Esophagus squamous epithelium (tissue), 5 donors: ENCODE data around the gene KLK11. TPM values are rescaled to one million over a fixed set of nuclear protein-coding genes. Genes with fewer than 3 reads are reported as not detected.

Source experiments
- DNase-seq: peaks from one replicate; lab custom pipeline; 2025; lab: John Stamatoyannopoulos, UW
- H3K27ac ChIP-seq, 4 donors: fragments of 200-600 bp; sonication (generic); one replicate each; pipeline ENCODE4 v1.5.1; 2016 to 2019; ENCODE audit warnings: mild to moderate bottlenecking in 1 of 4
- H3K27me3 ChIP-seq, 4 donors: fragments of 200-600 bp; sonication (generic); 1 replicate in 3 of 4; 2 replicates in 1 of 4; pipeline versions ENCODE4 v1.5.1 to v1.6.0; 2017 to 2021; ENCODE audit warnings: antibody characterized with exemption in 1 of 4
- H3K36me3 ChIP-seq, 3 donors: fragments of 200-600 bp; sonication (generic); one replicate each; pipeline ENCODE4 v1.5.1; 2016 to 2019
- H3K4me1 ChIP-seq, 3 donors: fragments of 200-600 bp; sonication (generic); one replicate each; pipeline ENCODE4 v1.5.1; 2017 to 2019
- H3K4me3 ChIP-seq, 4 donors: fragments of 200-600 bp; sonication (generic); 1 replicate in 3 of 4; 2 replicates in 1 of 4; pipeline ENCODE4 v1.5.1; 2016 to 2019; ENCODE audit warnings: mild to moderate bottlenecking in 2 of 4, moderate library complexity in 1 of 4
- H3K9me3 ChIP-seq, 3 donors: fragments of 200-600 bp; sonication (generic); one replicate each; pipeline ENCODE4 v1.5.1; 2016 to 2019
- POLR2A ChIP-seq, 4 donors: fragments of 450-650 bp; IDR thresholded peaks; one replicate each; pipeline ENCODE4 v1.6.1; 2017; ENCODE audit warnings: antibody characterized with exemption in 4 of 4, mild to moderate bottlenecking in 4 of 4, moderate library complexity in 3 of 4
- WGBS, 2 donors: methylation state at CpG; one replicate each; pipeline ENCODE4 v1.1.5; 2018; 5-methylcytosine and 5-hydroxymethylcytosine counted together
- intact Hi-C: fragments of 100-400 bp; cut with DNase I; formaldehyde crosslinking; loops from one replicate; pipeline ENCODE4 v1.15.0; 2022
- total RNA-seq, 4 donors: library from RNA; depleted of rRNA; stranded (reverse); fragments of >200 nt; gene quantifications; one replicate each; pipeline ENCODE4 v1.1.0, GENCODE V29; 2016
- TF ChIP-seq, protein P1 (sequence below), 6 experiments: fragments of 450-650 bp in 4 of 6; fragments of 200-600 bp in 2 of 6; sonication (generic) in 2 of 6; IDR thresholded peaks; one replicate each; pipeline ENCODE4 v1.5.1; 2016 to 2019; ENCODE audit warnings: antibody characterized with exemption in 6 of 6, mild to moderate bottlenecking in 4 of 6, moderate library complexity in 4 of 6
- donor health status: DM: yes; HTN: yes; CAD: no.

The KLK11 gene
- total RNA-seq, 4 donors from 2014 or later: 171 to 460 (median 244) TPM

DNA sequence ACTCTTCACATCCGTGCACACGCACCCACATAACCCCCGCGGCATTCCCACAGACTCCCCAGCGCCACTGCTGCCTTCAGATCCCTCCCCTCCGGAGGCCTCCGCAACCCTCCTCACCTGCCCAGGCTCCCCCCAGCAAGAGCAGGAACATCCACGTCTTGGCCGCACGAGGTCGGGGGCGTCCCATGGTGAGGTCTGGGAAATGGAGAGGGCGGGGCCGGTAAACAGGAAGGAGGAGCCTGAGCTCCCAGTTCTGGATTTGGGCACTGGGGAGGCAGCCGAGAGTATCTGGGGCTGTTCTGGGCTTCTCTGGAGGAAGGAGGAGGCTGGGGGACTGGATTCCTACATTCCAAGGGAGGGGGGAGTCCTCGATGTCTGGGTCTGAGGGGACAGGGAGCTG, 25.4 kb downstream of the KLK11 start:
- H3K27ac ChIP-seq: peak overlapping the region in 3 of 4 donors; percentile 75 to 90 (median 82)
- intact Hi-C loops: no loop called here
- peaks cover 0 to 56% (median 0%) of the 10 kb centered on the region in 4 donors for H3K27me3 ChIP-seq
- WGBS, 2 donors: 29 to 55% methylated on average over 4 to 14 of the region's 16 CpGs
- H3K4me1 ChIP-seq: peaks cover 4 to 30% (median 13%) of the 10 kb centered on the region in 3 donors
- H3K4me3 ChIP-seq: peak overlapping the region; percentile 37 to 49 (median 40)
- H3K9me3 ChIP-seq: no peaks in the 10 kb centered on the region
- no peaks in the 10 kb centered on the region for H3K36me3 ChIP-seq
- no peak for DNase-seq
- TF ChIP-seq, protein P1, sequence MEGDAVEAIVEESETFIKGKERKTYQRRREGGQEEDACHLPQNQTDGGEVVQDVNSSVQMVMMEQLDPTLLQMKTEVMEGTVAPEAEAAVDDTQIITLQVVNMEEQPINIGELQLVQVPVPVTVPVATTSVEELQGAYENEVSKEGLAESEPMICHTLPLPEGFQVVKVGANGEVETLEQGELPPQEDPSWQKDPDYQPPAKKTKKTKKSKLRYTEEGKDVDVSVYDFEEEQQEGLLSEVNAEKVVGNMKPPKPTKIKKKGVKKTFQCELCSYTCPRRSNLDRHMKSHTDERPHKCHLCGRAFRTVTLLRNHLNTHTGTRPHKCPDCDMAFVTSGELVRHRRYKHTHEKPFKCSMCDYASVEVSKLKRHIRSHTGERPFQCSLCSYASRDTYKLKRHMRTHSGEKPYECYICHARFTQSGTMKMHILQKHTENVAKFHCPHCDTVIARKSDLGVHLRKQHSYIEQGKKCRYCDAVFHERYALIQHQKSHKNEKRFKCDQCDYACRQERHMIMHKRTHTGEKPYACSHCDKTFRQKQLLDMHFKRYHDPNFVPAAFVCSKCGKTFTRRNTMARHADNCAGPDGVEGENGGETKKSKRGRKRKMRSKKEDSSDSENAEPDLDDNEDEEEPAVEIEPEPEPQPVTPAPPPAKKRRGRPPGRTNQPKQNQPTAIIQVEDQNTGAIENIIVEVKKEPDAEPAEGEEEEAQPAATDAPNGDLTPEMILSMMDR (IDR thresholded peaks at IDR 0.05): no peak

DNA sequence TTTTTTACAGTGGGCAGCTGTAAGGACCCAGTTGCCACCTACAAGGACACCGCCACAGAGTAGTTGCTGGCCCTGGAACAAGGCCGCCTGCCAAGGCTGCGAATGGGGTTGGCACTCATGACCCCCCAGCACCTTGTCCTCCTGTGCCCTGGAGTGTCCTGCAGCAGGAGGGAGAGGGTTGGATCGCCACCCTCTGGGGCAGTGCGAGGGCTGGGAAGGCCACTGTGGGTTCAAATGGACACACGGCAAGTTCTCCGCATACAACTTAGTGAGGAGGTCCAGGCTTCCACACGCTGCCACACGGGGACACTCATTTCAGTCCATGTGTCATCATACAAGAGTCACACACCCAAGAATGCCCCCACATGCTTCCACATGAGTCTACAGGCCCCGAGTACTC, 26.0 kb downstream of the KLK11 start:
- H3K36me3 ChIP-seq: no peaks in the 10 kb centered on the region
- peaks cover 4 to 30% (median 13%) of the 10 kb centered on the region in 3 donors for H3K4me1 ChIP-seq
- H3K27ac ChIP-seq: peak overlapping the region in 3 of 4 donors; percentile 75 to 90 (median 82)
- no peaks in the 10 kb centered on the region for H3K9me3 ChIP-seq
- intact Hi-C loops: no loop called here
- TF ChIP-seq, protein P1 (IDR thresholded peaks at IDR 0.05): no peak
- DNase-seq: no peak
- peaks cover 0 to 56% (median 0%) of the 10 kb centered on the region in 4 donors for H3K27me3 ChIP-seq
- H3K4me3 ChIP-seq: peak overlapping the region; percentile 37 to 49 (median 40)
- 40 to 50% methylated on average over 1 of the region's 10 CpGs for WGBS, 2 donors

DNA sequence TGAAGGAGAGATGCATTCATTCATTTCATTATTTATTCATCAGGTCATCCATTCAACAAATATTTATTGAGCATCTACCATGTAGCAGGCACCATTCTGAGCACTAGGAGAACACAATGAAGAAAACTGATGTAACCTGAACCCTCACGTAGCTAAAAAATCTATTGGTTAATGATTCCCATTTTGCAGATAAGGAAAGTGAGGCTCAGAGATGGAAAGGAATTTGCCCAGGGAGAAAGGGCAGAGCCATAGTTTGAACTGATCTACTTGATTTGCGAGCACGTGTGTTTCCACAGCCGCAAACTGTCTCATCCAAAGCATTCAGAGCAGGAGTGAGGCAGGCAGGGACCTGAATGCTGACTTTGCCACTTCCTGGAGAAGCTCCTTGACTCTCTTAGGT, 27.7 kb downstream of the KLK11 start:
- no peak for DNase-seq
- H3K27ac ChIP-seq: no peak overlapping the region
- TF ChIP-seq, protein P1 (IDR thresholded peaks at IDR 0.05): no peak
- intact Hi-C loops: no loop called here
- H3K27me3 ChIP-seq: peaks cover 0 to 54% (median 0%) of the 10 kb centered on the region in 4 donors
- H3K4me3 ChIP-seq: no peak overlapping the region
- 39 to 51% methylated on average over 4 of the region's 4 CpGs for WGBS, 2 donors
- H3K9me3 ChIP-seq: no peaks in the 10 kb centered on the region
- peaks cover 4 to 30% (median 13%) of the 10 kb centered on the region in 3 donors for H3K4me1 ChIP-seq
- no peaks in the 10 kb centered on the region for H3K36me3 ChIP-seq

DNA sequence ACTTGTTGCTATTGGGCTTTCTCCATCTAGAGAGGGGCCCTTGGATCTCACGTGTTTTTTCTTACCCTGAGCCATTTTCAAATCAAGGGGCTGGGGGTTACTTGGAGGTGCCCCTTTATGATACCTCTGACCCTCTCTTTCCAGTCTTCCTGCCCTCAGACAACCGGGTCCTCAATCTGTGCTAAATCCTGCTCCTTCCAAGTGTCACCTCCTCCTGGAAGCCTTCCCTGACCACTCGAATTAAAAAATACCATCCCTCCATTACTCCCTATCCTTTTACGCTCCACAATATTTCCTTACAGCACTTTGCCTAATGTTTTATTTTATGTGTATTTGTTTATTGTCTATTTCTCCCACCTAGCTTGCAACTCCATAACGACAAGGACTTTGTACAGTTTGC, 28.4 kb downstream of the KLK11 start:
- no peak overlapping the region for H3K4me3 ChIP-seq
- peaks cover 0 to 48% (median 0%) of the 10 kb centered on the region in 4 donors for H3K27me3 ChIP-seq
- H3K4me1 ChIP-seq: peaks cover 4 to 30% (median 13%) of the 10 kb centered on the region in 3 donors
- H3K36me3 ChIP-seq: no peaks in the 10 kb centered on the region
- DNase-seq: no peak
- WGBS, 2 donors: 67 to 71% methylated on average over 5 of the region's 5 CpGs
- intact Hi-C loops: no loop called here
- TF ChIP-seq POLR2A (IDR thresholded peaks at IDR 0.05): no peak
- TF ChIP-seq, protein P1 (IDR thresholded peaks at IDR 0.05): no peak
- no peaks in the 10 kb centered on the region for H3K9me3 ChIP-seq
- no peak overlapping the region for H3K27ac ChIP-seq

DNA sequence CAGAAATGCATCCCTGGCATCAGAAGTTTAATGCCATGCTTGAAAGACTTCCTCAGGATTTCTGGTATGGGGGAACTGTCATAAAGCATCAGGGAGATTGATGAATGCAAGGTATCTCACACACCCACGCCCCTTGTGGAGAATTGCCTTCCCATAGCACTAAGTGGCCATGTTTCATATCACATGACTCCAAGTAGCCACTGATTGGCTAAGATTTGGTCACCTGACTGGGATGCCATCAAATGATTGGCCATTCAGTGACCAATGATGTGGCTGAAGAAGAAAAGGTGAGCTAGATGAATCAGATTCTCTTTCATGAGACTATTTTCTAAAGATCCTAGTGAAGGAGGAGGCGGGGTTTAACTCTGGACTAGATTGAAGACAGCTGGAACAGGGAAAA, 32.3 kb downstream of the KLK11 start:
- no peaks in the 10 kb centered on the region for H3K9me3 ChIP-seq
- peaks cover 0 to 20% (median 0%) of the 10 kb centered on the region in 3 donors for H3K4me1 ChIP-seq
- TF ChIP-seq, protein P1 (IDR thresholded peaks at IDR 0.05): no peak
- TF ChIP-seq POLR2A (IDR thresholded peaks at IDR 0.05): no peak
- intact Hi-C loops: no loop called here
- H3K36me3 ChIP-seq: no peaks in the 10 kb centered on the region
- no peak overlapping the region for H3K4me3 ChIP-seq
- peaks cover 0 to 15% (median 0%) of the 10 kb centered on the region in 4 donors for H3K27me3 ChIP-seq
- H3K27ac ChIP-seq: no peak overlapping the region
- DNase-seq: no peak
- 75 to 79% methylated on average over 2 of the region's 2 CpGs for WGBS, 2 donors
